Glutamatergic neuron (in vitro differentiated cells): ENCODE measurements around the gene CEP44. TPM values are rescaled to one million over a fixed set of nuclear protein-coding genes. Genes with fewer than 3 reads are reported as not detected.

ENCODE experiments used
- DNase-seq: peaks from one replicate; pipeline ENCODE4 v3.0.0; 2022
- H3K27ac Mint-ChIP-seq: one replicate; pipeline ENCODE4 v1.8.0; 2020; ENCODE audit warnings: mild to moderate bottlenecking, mixed read lengths, inconsistent platforms; ENCODE audit not compliant: unreplicated experiment
- H3K27me3 Mint-ChIP-seq: one replicate; pipeline ENCODE4 v1.8.0; 2020; ENCODE audit warnings: mild to moderate bottlenecking, moderate library complexity, mixed read lengths, inconsistent platforms; ENCODE audit not compliant: unreplicated experiment
- H3K36me3 Mint-ChIP-seq: one replicate; pipeline ENCODE4 v1.8.0; 2020; ENCODE audit warnings: mild to moderate bottlenecking, mixed read lengths, inconsistent platforms; ENCODE audit not compliant: unreplicated experiment
- H3K4me1 Mint-ChIP-seq: one replicate; pipeline ENCODE4 v1.8.0; 2020; ENCODE audit warnings: mild to moderate bottlenecking, low read depth, mixed read lengths, inconsistent platforms; ENCODE audit not compliant: unreplicated experiment
- H3K4me3 Mint-ChIP-seq: one replicate; pipeline ENCODE4 v1.8.0; 2020; ENCODE audit warnings: mild to moderate bottlenecking, mixed read lengths, inconsistent platforms; ENCODE audit not compliant: unreplicated experiment
- H3K9me3 Mint-ChIP-seq: one replicate; pipeline ENCODE4 v1.8.0; 2020; ENCODE audit warnings: mild to moderate bottlenecking, moderate library complexity, mixed read lengths, inconsistent platforms; ENCODE audit not compliant: unreplicated experiment
- total RNA-seq: library from RNA; stranded (reverse); fragmentation: NEBNext Ultra II Directional; extraction: Animal tissue kit (Norgen Biotek cat#: 25700); gene quantifications from one replicate; pipeline ENCODE4 v1.2.1, GENCODE V29; 2021; ENCODE audit not compliant: unreplicated experiment
- TF ChIP-seq, protein P1 (sequence below): fragments of 200-600 bp; sonication (generic); IDR thresholded peaks from one replicate; pipeline ENCODE4 v1.5.0; 2021; ENCODE audit not compliant: partially characterized antibody, unreplicated experiment

The CEP44 gene
- total RNA-seq, 1 donor from 2014 or later: 29.0 TPM

DNA sequence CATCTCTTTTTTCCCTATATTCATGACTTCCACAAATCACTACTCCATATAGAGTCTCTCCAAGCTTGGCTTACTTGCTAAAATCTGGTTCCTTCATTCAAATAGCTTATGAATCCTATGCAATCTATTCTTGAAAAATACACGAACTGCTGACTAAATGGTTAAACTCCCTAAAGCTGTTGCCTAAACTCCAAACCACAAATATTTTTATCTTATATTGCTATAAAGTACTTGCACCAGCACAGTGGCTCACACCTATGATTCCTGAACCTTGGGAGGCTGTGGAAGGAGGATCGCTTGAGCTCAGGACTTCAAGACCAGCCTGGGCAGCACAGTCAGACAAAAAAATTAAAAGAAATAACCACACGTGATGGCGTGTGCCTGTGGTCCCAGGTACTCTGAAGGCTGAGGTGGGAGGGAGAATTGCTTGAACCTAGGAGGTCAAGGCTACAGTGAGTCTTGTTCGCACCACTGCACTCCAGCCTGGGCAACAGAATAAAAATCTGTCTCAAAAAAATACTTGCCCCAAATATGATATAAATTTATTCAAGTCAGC, 2.5 kb upstream of the CEP44 start:
- Mint-ChIP-seq H3K27ac (no peak overlapping the region), H3K36me3 (peaks cover 9% of the 10 kb centered on the region), H3K4me1 (peaks cover 21% of the 10 kb centered on the region), H3K4me3 (peak overlapping the region; percentile 27), H3K9me3 (peaks cover 12% of the 10 kb centered on the region), H3K27me3 (peaks cover 10% of the 10 kb centered on the region)
- TF ChIP-seq, protein P1, sequence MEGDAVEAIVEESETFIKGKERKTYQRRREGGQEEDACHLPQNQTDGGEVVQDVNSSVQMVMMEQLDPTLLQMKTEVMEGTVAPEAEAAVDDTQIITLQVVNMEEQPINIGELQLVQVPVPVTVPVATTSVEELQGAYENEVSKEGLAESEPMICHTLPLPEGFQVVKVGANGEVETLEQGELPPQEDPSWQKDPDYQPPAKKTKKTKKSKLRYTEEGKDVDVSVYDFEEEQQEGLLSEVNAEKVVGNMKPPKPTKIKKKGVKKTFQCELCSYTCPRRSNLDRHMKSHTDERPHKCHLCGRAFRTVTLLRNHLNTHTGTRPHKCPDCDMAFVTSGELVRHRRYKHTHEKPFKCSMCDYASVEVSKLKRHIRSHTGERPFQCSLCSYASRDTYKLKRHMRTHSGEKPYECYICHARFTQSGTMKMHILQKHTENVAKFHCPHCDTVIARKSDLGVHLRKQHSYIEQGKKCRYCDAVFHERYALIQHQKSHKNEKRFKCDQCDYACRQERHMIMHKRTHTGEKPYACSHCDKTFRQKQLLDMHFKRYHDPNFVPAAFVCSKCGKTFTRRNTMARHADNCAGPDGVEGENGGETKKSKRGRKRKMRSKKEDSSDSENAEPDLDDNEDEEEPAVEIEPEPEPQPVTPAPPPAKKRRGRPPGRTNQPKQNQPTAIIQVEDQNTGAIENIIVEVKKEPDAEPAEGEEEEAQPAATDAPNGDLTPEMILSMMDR: no peak
- no peak for DNase-seq

DNA sequence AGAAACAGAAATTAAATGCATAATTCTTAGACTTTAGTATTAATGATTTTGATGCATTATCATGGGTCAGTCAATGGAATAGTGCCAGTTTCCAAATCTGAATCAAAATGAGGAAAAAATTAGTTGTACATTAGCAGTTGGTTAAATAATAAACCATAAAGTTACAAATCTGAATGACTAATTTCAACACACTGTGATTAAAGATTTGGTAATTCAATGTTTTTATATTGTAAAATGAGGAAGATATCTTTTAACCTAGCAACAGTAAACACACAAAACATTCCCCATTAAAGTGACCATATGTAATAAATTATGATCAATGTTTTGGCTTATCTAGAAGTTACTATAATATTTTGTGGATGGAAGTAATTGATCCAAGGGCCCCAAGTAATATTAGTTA, 1.8 kb upstream of the CEP44 start:
- Mint-ChIP-seq H3K4me3 (peak overlapping the region; percentile 98), H3K36me3 (peaks cover 9% of the 10 kb centered on the region), H3K9me3 (peaks cover 12% of the 10 kb centered on the region)

DNA sequence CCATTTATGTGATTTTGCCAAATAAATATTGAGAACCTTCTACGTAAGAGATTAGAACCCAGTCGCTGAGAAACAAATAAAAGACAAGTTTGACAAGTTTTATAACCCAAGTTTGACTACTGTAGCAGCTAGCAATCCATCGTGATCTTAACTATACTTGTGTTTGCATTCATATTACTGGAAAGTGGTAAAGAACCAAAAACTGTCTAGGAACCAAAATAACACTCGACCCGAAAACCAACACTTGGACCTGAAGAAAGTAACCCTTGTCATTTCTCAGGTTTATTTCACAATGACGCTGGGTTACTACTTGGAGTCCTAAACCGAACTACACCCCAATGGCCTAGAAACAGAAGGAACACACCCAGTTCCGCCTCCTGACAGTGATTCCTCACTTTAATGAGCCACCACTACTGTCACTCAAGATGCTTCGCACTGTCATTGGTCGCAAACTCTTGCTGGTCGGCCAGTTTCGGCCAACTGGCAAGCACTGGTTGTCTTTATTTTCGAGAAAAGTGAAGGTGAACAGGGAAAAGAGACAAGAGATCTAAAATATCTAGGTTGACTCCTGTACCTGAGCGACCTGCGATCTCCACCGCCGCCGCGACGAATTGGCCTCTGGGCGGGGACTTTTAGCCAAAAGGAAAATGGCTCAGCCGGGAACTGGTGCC, 740 bp upstream of the CEP44 start:
- peaks cover 21% of the 10 kb centered on the region for H3K4me1 Mint-ChIP-seq
- peak overlapping the region; percentile 98 for H3K4me3 Mint-ChIP-seq
- H3K9me3 Mint-ChIP-seq: peaks cover 12% of the 10 kb centered on the region
- TF ChIP-seq, protein P1: no peak
- peaks cover 10% of the 10 kb centered on the region for H3K27me3 Mint-ChIP-seq
- DNase-seq: peak; percentile 63
- H3K27ac Mint-ChIP-seq: peak overlapping the region; percentile 100
- H3K36me3 Mint-ChIP-seq: peaks cover 9% of the 10 kb centered on the region

More for the DNA sequence above, 1.8 kb upstream of the CEP44 start:
- no peak for DNase-seq
- Mint-ChIP-seq H3K27me3 (peaks cover 10% of the 10 kb centered on the region), H3K27ac (no peak overlapping the region), H3K4me1 (peaks cover 24% of the 10 kb centered on the region)
- TF ChIP-seq, protein P1: no peak

DNA sequence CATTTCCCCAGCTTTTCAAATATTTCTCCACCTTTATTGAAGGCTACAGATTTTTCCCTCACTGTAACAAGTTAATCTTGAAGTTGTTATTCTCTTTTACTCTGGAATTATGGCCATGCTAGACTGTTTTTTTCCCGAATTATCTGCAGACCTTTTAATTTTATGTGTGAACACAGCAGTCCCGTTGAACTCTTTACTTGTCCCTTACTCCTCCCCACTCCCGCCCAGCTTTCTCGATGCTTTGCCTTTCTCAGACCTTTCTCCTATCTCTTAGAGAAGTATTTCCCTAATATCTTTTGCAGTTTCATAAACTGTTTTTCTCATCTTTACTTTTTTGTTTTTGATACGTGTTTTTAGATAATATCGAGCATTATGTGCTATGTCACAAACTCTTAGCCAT, 776 bp downstream of the CEP44 start:
- peaks cover 12% of the 10 kb centered on the region for H3K9me3 Mint-ChIP-seq
- TF ChIP-seq, protein P1: no peak
- H3K27ac Mint-ChIP-seq: peak overlapping the region; percentile 100
- H3K36me3 Mint-ChIP-seq: peaks cover 3% of the 10 kb centered on the region
- DNase-seq: no peak
- peaks cover 21% of the 10 kb centered on the region for H3K4me1 Mint-ChIP-seq
- peaks cover 10% of the 10 kb centered on the region for H3K27me3 Mint-ChIP-seq
- H3K4me3 Mint-ChIP-seq: peak overlapping the region; percentile 98

DNA sequence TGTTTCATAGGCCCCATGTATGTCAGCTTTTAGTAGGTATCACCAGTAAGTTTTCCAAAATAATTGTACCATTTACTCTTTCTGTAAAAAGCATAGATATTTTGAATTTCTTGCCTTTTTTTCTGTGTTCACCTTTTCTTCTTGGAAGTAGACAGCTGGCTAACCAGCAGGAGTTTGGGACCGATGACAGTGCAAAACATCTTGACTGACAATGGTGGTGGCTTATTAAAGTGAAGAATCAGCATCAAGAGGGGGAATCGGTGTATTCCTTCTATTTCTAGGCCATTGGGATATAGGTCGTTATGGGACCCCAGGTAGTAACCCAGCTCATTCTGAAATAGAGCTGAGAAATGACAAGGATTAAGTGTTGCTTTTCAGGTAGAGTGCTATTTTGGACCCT, 3.2 kb downstream of the CEP44 start:
- Mint-ChIP-seq H3K4me1 (peaks cover 21% of the 10 kb centered on the region), H3K4me3 (no peak overlapping the region), H3K36me3 (peaks cover 10% of the 10 kb centered on the region), H3K27me3 (peaks cover 10% of the 10 kb centered on the region), H3K9me3 (peaks cover 13% of the 10 kb centered on the region), H3K27ac (no peak overlapping the region)
- TF ChIP-seq, protein P1: no peak
- no peak for DNase-seq
